HG03139 (cell line): Measurements from ENCODE around the gene MEIS2.

Experiments used
- ATAC-seq: cut with Tn5 transposase; IDR thresholded peaks from one replicate; pipeline ENCODE4 v1.9.1; 2021; ENCODE audit not compliant: unreplicated experiment

MEIS2 gene

GRCh38 chr15:37100109-37100965, at the start of gene MEIS2:
MEIS2 (minus strand) TSS chr15:37100549; CDS start chr15:37099466, 1,083 bp downstream.
- peak; percentile 35 for ATAC-seq

DNA sequence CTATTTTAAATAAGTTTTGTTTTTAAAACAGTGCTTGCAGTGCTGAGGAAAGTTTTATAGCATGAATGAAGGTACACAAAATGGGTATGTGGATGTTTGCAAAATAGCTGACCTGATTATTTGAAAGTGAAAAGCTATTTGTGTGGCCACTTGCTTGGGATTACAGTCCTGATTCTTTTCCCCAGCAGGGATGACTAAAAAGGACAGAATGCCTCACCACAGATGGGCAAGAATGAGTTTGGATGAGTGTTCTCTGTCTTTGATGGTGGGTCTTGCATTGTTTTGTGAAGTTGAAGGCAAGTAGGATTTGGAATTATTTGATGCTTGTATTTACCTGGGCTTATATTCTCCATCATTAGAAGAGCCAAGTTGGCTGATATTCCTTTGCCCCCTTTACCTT, 48.8 kb upstream of the MEIS2 start:
- ATAC-seq: no peak

DNA sequence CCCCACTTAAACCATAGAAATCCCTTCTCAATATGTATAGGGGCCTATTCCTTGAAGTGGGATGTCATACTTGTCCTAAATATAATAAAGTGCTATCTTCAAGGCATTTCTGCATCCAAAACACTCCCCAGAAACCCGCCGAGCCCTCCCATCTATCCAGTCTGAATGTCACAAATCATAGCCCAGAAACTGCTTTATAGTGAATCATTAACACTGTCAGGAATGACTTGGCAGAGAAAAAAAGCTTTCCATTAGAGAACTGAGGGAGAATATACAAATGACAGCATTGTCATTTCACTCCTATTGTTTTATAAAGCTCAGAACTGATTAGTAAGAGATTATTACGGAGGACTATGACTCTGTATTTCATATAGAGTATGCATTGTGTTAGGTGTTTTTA, 48.4 kb upstream of the MEIS2 start:
- ATAC-seq: no peak

DNA sequence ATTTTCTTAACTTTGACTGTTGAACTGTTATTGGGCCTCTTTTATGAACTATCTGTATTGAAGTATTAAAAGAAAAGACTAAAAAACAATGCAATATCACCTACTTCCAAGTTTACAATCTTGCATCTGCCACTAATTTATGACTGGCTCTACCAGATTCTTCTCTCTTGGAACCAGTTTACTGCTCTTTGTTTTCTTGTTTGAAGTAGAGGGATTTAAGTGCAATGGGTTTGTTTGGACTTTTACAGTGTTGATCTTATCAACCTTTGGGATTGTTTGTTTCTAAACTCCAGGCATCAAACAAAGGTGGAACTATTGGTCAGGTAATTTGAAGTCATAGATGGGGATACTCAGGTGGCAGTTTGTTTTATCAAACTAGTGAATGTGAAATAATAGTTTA, 43.0 kb upstream of the MEIS2 start:
- no peak for ATAC-seq

DNA sequence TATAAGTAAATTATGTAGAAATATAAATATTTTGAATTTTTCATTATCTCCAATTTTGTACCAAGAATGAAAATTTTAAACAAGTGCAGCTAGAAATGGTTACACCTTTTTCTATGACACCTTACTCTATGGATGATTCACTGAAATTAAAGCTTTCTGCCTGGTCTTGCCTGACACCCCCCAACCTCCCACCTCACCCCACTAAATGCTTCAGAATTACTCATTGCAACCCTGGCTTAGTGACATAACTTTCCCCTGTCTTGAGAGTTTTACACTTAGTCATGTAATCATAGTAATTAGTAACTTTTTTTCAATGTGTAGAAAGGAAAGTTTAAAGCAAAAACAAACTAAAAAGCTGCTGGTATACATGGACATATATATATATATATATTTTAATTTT, 42.0 kb upstream of the MEIS2 start:
- no peak for ATAC-seq

DNA sequence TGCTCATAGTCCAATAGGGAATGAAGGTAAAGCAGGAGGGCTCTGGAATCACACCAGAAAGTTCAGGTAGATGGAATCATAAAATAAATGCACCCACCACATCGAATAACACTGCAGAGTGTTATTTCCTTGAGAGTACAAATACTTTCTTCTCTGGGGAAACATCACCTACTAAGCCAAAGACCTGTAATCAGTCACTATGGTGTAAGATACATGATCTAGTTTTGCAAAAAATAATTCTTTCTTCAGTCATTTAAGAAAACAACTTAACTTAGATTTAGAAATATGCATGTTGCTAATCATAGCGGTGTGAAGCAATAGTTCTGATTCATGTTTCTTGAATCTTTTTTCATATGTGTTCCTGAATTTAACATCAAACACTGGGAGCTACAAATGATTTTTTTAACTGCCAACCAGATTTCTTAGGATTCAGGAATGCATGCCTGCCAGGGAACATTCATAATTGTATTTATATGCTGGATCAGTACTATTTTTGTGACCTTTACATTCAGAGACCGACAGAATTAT, 40.2 kb upstream of the MEIS2 start:
- ATAC-seq: no peak

DNA sequence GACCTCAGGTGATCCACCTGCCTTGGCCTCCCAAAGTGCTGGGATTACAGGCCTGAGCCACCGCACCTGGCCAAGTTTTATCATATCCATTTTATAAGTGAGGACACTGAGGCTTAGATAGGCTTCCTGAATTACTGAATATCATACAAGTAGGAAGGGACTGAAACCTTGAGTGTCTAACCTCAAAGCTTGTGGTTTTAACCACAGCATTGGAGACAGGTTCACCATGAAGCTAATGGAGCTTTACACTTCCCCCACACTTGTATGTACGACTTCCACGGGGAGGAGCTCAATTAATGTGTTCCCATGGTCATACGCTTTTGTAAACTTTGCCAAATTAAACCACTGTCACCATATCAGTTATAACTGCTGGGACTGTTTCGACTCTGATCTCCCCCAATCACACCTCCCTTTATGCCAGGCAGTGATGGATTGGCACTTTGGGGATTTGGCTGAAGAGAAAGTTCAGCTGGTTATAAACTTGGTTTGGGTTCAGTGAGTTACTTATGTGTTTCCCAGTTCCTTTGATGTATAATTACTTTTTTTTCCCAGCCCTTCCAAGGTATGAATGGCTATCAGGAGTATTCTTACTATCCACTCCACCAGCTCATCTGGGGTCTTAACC, 38.4 kb upstream of the MEIS2 start:
- ATAC-seq: no peak

- ATAC-seq: no peak
Measured at GRCh38 chr15:37137221-37137620, 36.9 kb upstream of the MEIS2 start.

DNA sequence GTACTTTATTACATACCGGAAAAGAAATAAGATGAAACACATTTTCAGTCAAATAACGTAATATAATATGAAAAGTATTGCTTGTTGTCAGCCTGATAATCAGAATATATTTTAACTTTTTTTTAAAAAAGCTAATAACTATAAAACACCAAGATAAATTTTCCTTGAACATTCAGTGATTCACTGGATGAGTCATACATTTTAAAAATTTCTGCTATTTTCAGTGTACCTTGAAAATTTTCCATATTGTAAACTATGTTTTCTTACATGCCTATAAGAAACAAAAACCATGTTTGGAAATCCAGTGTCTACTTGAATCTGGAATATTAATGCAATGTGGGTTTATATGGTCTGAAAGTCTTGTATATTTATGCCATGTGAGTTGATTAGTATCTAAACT, 36.3 kb upstream of the MEIS2 start:
- ATAC-seq: no peak

DNA sequence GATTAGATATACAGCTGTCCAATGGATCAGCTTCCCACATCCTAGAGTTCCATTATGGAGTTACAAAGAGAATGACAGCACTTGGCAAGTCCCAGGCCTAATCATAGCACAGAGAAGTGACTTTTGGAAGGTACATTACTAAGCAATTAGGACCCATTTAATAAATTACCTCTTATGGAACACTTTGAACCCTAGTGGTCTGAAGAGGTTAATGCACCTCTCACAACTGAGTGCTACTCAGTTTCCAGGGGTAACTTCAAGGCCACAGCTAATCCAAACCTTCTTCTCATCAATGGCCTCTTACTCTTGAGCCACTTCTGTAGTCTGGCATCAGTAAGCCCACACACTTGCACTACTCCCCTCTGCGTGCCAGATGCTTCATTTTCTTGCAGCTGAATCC, 34.9 kb upstream of the MEIS2 start:
- peak; percentile 54 for ATAC-seq

GRCh38 chr15:37134699-37135131, 34.4 kb upstream of the MEIS2 start:
- ATAC-seq: no peak

- no peak for ATAC-seq
Measured at GRCh38 chr15:37134244-37134643, 33.9 kb upstream of the MEIS2 start.

DNA sequence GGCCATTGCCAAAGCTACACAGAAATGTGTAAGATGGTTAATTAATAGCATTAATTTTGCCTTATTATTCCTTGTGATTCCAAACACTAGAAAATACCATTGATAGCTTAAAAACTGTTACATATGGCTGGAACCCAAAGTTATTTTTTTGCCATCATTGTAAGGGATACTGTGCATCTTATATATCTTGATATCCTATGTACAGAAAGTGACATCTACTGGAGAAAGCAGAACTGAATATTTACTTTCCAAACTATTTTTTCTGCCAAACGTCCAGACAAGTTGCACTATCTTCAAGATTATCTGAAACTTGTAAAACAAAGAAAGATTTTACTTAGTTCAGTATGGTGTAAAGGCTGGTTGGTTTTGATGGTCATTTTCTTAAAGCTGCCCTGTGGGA, 33.3 kb upstream of the MEIS2 start:
- no peak for ATAC-seq

GRCh38 chr15:37132826-37133417, 32.6 kb upstream of the MEIS2 start:
- no peak for ATAC-seq

DNA sequence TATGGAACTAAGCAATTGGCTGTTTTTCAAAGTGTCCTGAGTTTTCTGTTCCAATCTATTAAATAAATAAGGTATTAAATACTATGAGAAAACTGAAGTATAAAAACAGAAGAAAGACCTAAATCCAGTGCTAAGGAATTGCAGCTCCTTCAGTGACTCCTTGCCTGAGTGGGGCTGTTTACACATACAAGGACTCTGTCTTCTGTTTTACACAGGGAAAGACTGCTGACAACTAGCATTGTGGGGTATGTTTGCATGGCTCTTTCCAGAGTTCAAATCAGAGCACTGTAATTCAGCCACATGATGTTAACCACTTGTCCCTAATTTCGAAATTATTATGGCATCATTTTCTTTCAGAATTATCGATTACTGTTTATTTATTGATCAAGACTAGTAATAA, 31.3 kb upstream of the MEIS2 start:
- no peak for ATAC-seq

DNA sequence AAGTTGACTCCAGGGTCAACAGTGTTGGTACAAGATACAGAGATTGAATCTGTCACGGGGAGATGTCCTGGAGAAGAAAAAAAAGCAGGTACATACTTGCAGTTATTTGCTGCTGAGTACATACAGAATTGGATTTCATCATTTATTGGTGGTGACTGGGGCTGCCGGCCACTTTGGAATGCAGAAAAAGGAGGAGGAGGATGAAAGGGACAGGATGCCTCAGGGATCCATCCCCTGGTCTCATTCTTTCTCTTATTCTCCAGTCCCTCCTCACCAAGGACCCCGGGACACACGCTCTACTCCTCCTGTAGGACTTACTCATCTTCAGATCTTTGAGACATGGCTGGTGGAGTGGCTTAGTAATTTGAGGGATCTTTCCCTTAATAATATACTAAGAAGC, 30.0 kb upstream of the MEIS2 start:
- ATAC-seq: no peak

DNA sequence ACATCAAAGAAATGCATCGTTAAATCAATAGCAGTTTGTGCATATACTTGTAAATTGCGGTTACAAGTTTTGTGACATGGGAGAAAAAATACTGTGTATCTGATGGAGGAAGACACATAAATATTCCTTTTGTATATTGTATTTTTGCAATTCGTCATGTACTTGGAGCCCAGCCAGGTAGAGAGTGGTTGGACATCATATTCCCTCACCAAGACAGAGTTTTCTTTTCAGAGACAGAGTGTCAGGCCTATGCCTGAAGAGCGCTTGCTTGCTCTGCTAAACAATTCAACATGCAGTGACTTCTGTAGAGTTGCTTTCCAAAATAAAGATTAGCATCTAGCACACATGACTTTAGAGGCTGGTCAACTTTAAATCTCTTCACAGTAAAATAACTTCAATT, 24.8 kb upstream of the MEIS2 start:
- no peak for ATAC-seq

GRCh38 chr15:37124331-37124730, 24.0 kb upstream of the MEIS2 start:
- no peak for ATAC-seq

GRCh38 chr15:37122703-37123102, 22.4 kb upstream of the MEIS2 start:
- no peak for ATAC-seq

- ATAC-seq: no peak
Measured at GRCh38 chr15:37121492-37121891, 21.1 kb upstream of the MEIS2 start.

- ATAC-seq: no peak
Measured at GRCh38 chr15:37117030-37117429, 16.7 kb upstream of the MEIS2 start.

DNA sequence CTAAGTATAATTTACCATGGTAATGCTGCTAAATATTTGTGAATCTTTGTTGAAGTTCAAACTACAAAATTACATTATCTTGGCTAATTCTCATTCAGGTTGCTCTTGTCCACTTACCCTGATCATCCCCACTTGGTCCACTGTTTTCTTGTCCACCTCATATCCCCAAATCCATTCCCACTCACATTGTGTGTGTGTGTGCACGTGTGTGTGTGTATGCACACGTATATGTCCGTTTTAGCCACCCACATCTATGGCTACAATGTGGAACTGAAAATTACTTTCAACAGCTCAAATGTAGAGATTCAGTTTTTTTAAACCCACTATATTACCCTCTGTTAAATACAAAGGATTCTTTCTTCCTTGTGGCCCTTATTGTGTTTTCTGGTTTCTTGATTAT, 15.2 kb upstream of the MEIS2 start:
- ATAC-seq: no peak
